ENCODE results near the gene BOD1.

BOD1 gene

GRCh38 chr5:173659423-173659822, 43.0 kb upstream of the BOD1 start:
- DNase-seq (ENCODE audit: low read depth), result no peak
- TF ChIP-seq, protein P1, sequence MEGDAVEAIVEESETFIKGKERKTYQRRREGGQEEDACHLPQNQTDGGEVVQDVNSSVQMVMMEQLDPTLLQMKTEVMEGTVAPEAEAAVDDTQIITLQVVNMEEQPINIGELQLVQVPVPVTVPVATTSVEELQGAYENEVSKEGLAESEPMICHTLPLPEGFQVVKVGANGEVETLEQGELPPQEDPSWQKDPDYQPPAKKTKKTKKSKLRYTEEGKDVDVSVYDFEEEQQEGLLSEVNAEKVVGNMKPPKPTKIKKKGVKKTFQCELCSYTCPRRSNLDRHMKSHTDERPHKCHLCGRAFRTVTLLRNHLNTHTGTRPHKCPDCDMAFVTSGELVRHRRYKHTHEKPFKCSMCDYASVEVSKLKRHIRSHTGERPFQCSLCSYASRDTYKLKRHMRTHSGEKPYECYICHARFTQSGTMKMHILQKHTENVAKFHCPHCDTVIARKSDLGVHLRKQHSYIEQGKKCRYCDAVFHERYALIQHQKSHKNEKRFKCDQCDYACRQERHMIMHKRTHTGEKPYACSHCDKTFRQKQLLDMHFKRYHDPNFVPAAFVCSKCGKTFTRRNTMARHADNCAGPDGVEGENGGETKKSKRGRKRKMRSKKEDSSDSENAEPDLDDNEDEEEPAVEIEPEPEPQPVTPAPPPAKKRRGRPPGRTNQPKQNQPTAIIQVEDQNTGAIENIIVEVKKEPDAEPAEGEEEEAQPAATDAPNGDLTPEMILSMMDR (IDR thresholded peaks at IDR 0.05; ENCODE audit: low read depth, low read length, missing control alignments), result no peak
- H3K4me3 ChIP-seq (ENCODE audit: low read depth, low read length), result no peak overlapping the region

DNA sequence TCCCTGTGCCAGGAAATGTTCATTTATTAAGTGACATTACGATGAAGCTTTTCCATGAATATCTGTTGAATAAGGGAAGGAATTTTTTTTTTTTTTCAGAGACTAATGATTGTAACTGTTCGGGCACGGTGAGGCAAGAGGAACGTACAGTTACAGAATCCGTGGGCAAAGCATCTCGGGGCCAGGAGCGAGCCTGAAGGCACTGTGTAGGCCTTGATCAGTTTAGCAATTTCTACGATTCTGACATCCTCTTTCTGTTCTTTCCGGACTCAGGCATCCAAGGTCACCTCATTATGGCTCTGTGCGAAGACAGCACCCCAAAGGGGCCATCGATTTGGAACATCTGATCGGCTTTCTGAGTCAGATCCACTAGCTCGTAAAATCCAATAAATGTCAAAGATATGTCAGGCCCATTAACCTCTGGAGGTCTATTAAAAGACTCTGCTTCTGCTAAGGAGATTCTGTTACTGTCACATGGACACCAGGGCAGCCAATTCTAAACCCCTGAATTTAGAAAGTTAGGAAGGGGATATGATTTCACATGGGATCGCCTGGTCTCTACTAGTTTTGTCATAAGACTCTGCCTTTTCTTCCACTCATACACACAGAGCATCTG, 41.4 kb upstream of the BOD1 start:
- DNase-seq (ENCODE audit: low read depth), result no peak

DNA sequence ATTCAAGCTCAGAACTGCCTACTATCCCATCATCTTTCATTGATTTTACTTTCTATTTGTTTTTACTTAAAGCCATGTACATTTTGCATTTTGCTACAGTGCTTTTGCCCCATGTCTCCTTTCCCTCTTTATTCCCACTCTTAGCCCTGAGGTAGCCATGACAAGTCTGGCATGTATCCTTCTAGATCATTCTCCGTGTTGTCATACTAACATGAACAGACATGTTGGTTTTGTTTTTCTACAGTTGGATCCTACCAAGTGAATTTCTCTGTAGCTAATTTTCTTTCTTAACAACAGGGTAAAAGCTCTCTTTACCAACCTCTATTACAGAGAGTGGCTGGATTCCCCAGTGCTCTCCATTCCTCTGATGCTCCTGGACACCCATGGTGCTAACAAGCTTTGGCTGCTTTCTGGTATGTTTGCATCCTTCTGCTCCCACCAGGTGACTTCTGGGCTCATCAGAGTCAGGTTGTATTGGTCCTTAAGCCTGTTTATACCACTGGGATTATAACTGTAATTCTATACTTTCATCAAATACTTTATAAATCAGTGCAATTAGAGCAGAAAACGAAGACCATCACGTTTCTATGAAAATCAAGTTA, 38.8 kb upstream of the BOD1 start:
- no peak overlapping the region for H3K4me3 ChIP-seq (ENCODE audit: low read depth, low read length)
- DNase-seq (ENCODE audit: low read depth), result no peak
- TF ChIP-seq, protein P1 (IDR thresholded peaks at IDR 0.05; ENCODE audit: low read depth, low read length, missing control alignments), result no peak

More for the DNA sequence above, 41.4 kb upstream of the BOD1 start:
- TF ChIP-seq, protein P1 (IDR thresholded peaks at IDR 0.05; ENCODE audit: low read depth, low read length, missing control alignments), result no peak
- H3K4me3 ChIP-seq (ENCODE audit: low read depth, low read length), result no peak overlapping the region

- H3K4me3 ChIP-seq (ENCODE audit: low read depth, low read length), result no peak overlapping the region
- DNase-seq (ENCODE audit: low read depth), result no peak
- TF ChIP-seq, protein P1 (IDR thresholded peaks at IDR 0.05; ENCODE audit: low read depth, low read length, missing control alignments), result no peak
Observed at GRCh38 chr5:173653822-173654523, 37.5 kb upstream of the BOD1 start.

GRCh38 chr5:173648308-173648866, 31.9 kb upstream of the BOD1 start:
- no peak for DNase-seq (ENCODE audit: low read depth)
- TF ChIP-seq, protein P1 (IDR thresholded peaks at IDR 0.05; ENCODE audit: low read depth, low read length, missing control alignments), result no peak
- no peak overlapping the region for H3K4me3 ChIP-seq (ENCODE audit: low read depth, low read length)

DNA sequence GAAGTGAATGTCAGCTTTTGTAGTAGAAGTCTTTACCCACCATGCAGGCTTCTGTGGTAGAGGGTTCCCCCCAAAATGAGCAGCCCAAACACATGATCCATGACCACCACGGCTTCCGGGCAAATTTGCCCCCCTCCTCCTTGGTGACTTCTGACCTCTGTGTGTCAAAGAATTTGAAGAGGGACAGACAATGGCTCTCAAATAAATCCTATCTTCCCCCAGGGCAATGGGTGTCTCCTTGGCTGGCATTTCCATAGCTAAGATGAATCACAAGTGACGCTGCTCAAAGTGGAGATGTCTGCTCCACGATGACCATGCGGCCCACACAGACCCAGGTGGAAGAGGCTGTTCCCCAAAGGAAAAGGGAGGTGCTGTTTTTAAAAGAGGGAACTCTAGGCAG, 30.2 kb upstream of the BOD1 start:
- TF ChIP-seq, protein P1 (IDR thresholded peaks at IDR 0.05; ENCODE audit: low read depth, low read length, missing control alignments), result no peak
- H3K4me3 ChIP-seq (ENCODE audit: low read depth, low read length), result no peak overlapping the region
- no peak for DNase-seq (ENCODE audit: low read depth)
